NCI-H2029 (cell line): ENCODE data around the gene AMZ1.

Experiments used
- DNase-seq: peaks from one replicate; lab custom pipeline; 2025; lab: John Stamatoyannopoulos, UW

Gene AMZ1, protein sequence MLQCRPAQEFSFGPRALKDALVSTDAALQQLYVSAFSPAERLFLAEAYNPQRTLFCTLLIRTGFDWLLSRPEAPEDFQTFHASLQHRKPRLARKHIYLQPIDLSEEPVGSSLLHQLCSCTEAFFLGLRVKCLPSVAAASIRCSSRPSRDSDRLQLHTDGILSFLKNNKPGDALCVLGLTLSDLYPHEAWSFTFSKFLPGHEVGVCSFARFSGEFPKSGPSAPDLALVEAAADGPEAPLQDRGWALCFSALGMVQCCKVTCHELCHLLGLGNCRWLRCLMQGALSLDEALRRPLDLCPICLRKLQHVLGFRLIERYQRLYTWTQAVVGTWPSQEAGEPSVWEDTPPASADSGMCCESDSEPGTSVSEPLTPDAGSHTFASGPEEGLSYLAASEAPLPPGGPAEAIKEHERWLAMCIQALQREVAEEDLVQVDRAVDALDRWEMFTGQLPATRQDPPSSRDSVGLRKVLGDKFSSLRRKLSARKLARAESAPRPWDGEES

DNA sequence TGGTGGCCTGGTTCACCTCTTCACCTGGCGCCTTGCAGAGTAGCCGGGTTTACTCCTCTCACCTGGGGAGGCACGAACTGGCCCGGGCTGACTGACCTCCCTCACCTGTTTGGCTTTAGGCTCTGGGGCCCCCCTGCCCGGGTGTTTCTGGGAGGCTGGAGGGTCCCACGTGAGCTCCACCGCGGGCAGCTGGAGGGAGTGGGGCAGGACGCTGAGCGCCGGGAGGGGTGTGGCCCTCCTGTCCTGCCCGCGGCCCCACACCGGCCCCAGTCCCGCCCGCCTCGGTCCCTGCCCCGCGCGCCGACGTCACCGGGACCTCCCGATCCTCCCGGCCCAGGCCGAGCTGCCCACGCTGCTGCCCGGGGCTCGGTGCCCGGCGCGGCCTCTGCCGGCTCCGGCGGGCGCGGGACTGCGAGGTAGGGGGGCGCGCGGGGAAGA is at the start of gene AMZ1:
Gene AMZ1 (plus strand): TSS at position 322 of the 438 bp plus-strand sequence. CDS start 12,250 bp downstream, outside the sequence.
- DNase-seq, result no peak

DNA sequence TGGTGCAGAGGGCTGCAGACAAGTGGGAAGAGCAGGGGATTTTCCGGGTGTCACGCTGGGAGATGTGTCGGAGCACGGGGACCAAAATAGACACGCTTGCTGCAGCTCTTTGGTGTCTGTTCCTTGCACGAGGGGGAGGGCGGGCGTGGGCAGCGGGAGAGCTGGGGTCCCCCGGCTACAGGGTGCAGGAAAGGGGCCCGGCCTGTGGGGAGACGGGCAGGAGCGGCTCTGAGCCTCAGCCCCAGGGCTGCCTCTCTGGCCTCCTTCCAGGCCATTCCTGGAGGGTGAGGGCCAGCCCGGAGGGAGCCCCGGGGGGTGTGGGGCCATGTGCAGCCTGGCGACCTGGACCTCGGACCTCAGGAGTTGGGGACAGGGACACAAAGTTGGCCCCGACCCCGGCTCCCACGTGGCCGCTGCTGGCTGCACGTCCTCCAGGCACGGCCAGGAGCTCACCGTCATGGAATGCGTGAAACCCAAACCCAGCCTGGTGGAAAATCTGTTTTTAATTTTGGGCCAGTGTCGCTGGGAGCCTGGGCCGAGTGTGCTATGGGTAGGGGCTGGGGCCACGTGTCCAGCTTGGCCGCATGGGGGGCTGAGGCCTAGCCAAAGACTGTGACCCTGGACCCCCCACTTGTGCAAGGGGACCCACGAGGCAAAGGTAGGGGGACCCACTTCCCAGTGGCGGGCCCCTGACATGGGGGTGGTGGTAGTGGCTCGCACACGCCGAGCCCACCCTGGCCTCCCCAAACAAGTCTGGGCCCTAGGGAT is 49.6 kb upstream of the AMZ1 start:
- DNase-seq, result no peak

DNA sequence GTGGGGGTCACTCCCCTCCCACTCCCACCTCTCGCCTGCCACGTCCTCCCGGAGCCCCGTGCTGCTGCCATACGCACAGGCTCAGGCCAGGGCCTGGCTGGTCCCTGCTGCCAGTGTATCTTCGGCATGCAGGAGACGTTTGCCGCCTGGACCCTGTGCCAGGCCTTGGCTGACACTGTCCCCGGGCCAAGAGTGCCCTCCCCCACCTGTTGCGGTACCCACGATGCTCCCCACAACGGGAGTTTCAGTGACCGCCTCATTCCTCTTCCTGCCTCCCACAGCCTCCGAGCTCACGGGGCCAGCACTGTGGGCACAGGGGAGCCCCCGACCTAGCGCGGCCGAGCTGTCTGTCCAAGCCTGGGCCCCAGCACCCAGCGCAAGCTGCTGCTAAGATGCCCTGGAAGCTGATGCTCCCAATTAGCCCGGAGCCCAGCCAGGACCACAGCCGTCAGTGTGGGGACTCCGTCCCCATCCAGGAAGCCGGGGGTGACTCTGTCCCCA is 48.8 kb upstream of the AMZ1 start:
- no peak for DNase-seq

DNA sequence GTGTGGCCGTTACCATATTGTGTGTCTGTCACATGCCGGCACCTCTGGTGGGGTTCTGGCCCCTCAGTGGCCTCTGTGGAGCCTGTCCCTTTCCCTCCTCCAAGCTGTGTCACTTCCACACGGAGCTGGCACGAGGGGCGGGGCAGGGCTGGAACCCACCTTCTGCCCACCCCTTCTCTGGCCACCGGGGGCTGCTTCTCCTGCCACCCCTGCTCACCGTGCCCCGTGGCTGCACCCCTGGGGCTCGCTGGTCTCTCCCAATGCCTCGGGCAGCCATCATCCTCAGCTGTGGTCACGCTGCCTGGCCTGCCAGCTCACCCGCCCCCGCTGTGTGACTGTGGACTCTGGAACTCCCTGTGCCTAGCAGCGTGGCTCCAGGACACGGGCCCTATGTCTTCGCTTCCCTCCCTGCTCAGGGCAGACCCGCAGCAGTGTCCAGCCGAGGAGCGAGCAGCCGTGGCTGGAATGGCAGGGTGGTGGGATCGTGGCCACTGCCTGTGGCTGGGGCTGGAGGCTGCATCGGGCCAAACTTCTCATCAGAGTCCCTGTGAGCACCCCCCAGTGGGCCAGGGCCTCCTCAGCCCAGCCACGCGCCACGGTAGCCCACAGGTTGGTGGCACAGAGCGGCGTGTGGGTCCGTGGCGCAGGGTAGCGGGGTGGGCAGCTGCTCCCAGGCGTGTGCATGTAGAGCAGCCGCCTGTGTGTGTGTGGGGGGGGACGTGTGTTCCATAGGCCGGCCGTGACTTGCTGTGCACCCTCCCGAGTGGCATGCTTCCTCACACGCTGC is 48.1 kb upstream of the AMZ1 start:
- no peak for DNase-seq

DNA sequence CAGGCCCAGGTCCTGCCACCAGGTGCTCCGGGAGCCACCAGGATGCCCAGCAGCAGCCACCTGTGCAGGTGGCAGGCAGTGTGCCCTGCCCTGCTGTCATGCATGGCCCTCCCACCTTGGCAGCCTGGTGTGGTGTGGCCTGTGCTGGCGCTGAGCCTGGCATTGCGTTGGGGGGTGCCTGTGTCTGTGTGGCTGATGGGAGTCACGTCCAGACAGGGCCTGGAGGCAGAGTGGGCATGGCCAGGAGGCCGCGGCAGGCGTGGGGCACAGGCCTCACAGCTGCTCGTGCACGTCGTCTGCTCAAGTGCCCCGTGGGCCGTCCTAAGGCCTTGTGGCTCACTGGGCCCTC is 47.5 kb upstream of the AMZ1 start:
- DNase-seq, result peak; percentile 76

DNA sequence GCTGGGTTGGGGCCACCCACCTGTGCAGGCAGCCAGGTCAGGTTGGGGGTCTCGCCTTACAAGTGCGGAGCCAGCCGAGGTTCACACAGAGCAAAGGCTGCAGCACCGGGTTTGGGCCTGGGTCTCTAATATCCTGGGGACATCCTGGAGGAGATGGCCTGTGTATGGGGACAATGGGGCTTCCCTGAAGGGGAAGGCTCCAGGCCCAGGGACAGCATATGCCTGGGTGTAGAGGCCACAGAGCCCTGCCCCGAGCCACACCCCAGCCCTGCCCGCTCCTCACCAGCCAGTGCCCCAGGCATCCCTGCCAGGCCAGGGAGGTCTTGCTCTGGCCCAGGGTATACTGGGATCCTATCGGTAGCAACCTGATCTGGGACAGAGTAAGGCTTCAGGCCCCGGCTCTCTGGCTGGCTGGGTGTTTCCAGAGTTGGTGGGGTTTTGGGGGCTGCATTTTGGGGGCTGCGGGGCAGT is 47.1 kb upstream of the AMZ1 start:
- DNase-seq, result no peak

DNA sequence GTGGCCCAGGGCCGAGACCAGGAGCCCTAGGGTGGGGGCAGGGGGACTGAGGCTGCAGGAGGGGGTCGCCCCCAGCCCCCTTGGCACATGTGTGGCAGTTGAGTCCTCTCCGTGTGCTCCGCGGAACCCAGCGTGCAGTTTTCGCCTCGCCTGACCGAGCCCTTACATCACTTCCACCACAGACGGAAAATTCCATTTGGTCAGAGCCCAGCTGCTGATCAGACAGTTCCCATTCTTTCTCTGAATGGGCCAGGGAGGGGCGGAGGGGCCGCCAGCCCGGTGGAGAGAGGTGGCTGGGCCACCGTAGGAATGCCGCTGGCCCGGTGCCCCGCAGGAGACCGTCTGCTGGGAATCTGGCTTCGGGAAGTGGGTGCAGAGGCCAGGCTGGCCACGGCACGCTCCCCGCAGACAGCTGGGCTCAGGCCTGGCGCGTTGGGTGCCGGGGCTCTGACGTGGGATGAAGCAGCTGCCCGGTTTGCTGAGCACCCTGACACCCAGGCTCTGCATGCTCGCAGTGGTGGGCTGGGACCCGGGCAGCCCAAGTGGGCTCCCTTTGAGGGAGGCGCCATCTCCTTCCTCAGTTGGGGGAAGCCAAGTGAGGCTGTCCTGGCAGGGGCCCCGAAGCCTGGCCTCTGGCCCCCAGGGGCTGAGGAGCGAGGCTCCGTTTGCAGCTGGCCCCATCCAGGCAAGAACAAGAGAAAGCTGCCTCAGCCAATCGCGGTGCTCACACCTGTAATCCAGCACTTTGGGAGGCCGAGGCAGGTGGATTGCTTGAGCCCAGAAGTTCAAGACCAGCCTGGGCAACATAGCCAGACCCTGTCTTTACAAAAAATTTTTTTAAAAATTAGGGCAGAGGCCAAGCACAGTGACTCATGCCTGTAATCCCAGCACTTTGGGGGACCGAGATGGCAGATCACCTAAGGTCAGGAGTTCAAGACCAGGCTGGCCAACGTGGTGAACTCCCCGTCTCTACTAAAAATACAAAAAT is 46.3 kb upstream of the AMZ1 start:
- no peak for DNase-seq

DNA sequence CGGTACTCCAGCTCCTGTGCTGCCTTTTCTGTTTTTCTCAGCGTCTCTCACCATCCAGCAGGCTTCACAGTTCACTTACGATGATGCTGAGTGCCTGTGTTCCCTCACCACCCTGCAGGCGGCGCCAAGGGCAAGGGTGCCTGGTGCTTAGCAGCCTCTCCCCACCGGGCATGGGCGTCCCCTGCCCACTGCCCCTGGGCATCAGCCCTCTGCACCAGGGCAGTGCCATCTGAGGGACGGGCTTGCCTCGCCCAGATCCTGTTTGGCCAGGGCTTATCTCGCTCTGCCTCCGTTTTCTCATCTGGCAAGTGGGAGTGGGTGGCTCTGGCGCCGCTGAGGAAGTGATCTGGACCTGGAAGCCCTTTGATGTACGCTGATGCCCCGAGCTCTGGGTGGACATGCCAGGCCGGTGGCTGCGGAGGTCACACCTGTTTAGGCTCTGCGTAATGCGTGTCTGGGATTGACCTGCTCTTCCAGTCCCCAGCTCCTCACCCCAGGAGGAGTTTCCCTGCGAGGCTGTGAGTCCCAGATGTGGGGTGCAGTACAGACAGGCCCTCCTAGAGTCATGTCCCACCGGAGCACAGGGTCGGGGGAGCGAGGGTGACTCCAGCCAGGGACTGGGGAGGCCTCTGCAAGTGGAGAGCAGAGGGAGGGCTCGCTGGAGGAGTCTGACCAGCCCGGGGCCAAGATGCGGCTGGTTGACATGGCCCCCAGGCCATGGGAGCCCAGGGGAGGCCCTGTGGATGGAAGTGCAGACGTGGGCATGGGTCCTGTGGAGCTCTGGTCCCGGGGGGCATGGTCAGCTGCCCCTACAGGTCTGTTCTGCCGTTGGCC is 44.4 kb upstream of the AMZ1 start:
- no peak for DNase-seq

DNA sequence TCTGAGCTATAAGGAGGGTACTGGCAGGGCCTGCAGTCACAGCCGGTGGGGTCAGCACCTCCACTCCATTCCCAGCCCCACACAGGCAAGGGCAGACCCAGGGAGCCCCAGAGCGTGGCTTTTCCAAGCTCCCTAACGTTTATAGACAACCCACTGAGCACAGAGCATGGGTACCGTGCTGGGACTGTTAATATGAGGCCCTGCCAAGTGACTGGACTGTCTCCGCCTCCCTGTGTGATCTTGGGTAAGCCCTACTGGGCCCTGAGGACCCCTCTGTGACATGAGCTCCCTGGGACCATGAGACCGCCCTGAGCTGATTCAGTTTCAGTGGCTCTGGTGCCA is 43.8 kb upstream of the AMZ1 start:
- DNase-seq, result no peak

DNA sequence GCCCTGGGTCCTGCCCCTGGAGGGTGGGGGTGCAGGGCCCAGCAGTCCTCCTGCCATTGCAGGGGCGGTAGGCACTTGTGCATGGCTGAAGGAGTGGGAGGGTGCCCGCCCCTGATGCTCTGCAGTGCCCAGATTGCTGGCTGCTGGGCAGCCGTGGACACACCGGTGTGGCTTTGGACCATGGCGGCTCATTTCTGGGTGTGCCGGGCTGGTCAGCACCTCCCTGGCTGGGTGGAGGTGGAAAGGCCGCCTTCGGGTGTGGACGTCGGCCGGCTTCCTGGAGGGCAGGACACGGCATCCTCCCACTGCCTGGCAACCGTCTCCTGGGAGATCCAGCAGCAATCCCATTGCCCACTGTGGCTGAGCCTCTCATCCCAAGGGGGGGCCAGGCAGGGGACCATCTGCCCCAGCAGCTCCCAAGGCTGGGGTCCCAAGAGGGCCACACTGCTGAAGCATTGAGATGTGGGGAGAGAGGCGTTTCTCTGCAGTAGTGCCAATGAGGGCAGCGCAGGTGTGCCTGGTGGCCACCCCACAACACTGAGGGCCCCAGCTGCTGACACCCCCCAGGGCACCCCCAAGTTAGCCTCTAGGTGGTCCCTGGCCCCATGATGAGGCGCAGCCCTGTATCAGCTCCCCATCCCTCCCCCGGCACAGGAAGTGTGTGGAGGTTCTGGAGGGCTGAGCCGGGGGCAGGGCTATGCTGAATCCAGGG is 43.3 kb upstream of the AMZ1 start:
- DNase-seq, result no peak

DNA sequence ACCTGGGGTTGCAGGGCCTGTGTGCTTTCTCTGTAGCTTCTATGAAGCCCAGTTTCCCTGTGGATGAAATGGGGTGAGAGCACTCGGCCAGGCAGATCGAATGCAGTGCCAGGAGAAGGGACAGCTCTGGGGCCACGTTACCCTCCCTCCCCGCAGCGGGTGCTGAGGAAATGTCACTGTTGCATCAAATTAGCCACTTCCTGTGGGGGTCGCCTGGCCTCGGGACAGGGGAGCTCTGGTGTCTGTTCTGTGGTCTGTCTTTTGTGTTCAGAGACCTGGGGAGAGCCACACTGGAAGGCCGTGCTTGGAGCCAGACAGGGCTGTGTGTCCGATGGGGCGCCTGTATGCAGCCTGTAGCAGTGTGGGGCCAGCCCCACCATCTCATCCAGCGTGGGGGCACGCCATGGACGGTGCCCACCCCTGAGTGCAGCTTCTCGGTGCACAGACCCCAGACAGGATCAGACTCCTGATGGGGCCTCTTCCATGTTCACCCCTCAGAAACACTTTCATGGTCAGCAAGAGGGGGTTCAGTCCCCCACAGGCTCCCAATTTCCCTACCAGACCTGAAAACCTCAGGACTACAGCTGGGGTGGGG is 42.6 kb upstream of the AMZ1 start:
- DNase-seq, result no peak

DNA sequence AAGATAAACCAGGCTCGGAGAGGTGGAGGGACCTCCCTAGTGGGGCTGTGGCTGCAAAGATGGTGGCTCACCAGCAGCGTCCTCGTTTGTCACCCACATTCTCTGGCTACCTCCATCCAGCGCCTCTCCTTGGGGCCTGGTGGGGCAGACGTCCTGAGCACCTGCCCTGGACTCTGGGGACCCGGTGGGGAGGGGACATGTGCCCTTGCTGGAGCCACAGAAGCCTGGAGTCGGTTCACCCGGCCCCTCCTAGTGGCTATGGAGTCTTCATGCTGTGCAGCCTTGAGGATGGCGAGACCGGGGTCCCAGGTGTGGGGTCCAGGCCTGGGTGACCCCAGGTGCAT is 41.7 kb upstream of the AMZ1 start:
- no peak for DNase-seq

DNA sequence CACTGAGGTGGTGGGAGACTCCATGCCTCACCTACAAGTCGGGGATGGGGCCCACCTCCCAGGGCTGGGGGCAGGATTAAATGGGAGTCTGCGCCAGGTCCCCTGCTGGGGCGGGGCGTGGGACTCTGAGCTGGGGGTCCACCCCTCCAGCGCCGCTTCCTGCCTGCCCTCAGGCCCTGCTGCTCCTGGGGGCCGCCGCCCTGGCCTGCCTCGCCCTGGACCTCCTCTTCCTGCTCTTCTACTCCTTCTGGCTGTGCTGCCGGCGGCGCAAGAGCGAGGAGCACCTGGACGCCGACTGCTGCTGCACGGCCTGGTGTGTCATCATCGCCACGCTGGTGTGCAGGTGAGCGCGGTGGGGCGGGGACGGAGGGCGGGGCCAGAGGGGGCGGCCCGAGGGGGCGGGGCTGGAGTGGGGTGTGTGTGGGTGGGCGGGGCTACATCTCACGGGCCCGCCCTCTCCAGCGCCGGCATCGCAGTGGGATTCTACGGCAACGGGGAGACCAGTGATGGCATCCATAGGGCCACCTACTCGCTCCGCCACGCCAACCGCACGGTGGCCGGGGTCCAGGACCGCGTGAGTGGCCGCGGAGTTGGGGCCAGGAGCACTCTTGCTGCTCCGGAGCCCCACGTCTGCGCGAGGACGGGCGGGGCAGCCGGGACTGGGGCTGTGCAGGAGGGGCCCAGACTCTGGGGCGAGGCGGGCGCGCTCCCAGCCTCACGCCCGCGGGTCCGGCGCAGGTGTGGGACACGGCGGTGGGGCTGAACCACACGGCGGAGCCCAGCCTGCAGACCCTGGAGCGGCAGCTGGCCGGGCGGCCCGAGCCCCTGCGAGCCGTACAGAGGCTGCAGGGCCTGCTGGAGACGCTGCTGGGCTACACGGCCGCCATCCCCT is 41.1 kb upstream of the AMZ1 start:
- DNase-seq, result no peak

DNA sequence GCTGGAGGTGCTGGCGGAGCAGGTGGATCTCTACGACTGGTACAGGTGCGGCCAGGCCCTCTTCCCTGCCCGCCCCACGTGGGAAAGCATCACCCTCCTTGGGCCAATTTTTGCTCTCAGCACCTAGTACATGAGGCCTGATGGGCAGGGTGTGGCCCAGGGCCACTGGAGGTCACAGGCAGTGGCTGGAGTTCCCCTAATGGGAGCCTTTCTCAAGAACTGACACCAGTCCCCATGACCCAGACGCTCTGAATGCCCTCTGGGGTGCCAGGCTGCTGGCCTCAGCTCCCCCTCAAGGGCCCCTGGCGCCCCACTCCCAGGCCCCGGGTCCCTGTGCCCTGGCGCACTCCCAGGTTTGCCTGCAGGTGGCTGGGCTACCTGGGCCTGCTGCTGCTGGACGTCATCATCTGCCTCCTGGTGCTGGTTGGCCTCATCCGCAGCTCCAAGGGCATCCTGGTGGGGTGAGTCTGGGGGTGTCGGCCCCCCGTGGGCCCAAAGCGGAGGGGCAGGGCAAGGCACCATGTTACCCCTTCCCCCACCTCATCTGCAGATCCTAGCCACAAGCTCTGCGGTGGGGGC is 40.3 kb upstream of the AMZ1 start:
- DNase-seq, result no peak

DNA sequence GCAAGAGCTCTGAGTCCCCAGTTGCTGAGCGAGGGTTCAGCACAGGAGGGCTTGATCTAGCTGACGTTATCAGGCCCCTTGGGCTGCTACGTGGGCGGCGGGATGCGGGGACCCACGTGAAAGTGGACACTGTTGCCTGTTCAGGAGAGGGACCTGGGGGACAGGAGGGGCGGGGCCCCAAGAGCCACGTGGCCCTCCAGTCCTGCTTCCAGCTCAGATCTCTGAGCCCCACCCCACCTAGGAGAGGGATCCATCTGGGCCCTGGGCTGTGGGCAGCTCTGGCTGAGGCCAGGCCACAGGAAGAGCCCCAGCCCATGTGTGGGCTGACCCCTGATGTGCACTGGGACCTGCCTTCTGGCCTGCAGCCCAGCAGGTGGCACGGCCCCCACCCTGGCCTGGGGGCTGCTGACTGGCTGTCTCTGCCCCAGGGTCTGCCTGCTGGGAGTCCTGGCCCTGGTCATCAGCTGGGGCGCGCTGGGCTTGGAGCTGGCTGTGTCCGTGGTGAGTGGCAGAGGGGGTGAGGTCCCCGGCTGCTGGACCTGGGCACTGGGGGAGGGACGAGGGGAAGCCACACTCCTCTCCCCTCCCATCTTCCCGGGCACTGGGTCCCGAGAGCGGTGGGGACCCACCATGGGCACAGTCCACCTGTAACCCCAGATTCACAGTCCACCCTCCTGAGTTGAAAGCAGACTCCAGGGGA is 38.7 kb upstream of the AMZ1 start:
- no peak for DNase-seq

DNA sequence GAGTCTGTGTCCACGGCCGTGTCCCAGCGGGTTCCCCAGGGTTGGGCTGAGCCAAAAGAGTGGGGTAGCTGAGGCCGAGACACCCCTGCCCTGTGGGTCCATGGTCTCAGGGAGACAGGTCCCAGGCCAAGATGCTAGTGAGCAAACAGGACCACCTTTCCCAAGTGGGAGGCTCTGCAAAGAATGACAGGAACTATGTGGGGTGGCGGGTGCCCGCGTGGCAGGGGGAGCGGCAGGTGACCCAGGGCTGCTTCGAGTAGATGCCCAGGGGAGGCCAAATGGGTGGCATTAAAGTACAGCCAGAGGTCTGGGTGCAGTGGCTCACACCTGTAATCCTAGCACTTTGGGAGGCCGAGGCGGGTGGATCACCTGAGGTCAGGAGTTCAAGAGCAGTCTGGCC is 38.0 kb upstream of the AMZ1 start:
- DNase-seq, result no peak

DNA sequence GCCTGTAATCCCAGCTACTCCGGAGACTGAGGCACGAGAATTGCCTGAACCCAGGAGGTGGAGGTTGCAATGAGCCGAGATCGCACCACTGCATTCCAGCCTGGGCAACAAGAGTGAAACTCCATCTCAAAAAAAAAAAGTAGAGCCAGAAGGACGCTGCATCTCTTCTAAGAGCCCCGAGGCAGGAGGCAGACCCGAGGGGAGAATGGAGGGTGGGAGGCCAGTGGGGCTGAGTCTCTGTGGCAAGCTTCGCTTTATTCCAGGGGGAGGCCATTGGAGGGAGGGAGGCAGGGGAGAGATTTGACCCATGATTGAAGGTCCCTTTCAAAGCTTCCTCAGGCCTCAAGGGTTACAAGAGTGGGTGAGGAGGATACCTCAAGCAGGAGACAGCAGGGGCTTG is 37.6 kb upstream of the AMZ1 start:
- DNase-seq, result no peak
